GM21360 (cell line): Measurements from ENCODE around the gene HMX2.

Experiments
- ATAC-seq: cut with Tn5 transposase; IDR thresholded peaks from one replicate; pipeline ENCODE4 v1.9.1; 2021; ENCODE audit warnings: mild to moderate bottlenecking, moderate library complexity; ENCODE audit not compliant: unreplicated experiment

The HMX2 gene

DNA sequence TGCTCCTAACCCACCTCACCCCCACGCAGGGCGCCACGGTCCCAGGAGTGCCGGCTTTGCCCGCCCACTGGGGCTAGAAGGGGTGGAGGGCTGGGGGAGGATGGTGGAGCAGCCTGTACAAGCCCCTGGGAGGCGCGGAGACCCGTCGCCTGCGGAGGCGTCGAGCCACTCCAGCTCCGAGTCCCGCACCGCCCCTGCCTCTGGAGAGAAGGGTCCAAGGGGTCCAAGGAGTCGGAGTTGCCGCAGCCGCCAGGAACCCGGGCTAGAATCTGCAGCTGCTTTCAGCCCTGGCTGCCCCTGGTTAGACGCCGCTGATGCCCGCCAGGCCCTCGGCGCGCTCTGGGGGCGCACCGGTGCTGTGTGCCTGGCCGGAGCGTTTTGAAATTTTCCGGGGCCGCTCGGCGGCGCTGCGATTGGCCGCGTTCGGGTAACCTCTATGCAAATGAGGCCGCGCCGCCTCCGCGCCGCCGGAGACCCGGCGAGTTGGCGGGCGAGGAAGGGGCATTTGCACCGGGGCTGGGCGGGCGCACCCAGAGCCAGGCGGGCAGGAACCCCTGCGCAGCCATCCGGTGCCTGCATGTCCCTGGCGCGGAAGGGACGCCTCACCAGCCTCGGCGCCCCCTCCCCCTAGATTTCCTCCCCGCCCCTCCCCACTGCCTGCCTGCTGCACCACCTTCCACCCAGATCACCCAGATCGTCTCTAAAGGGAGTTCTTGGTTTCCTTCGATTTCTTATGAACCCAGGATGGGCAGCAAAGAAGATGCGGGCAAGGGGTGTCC is at the start of gene HMX2:
Gene HMX2, plus strand, starts transcription at position 502 of the 779 bp plus-strand sequence. Its CDS starts 243 bp downstream, at position 745.
- ATAC-seq = no peak

GRCh38 chr10:123100030-123100762 is 47.7 kb upstream of the HMX2 start:
- ATAC-seq = no peak

GRCh38 chr10:123101872-123102271 is 46.1 kb upstream of the HMX2 start:
- no peak for ATAC-seq

GRCh38 chr10:123102673-123103072 is 45.3 kb upstream of the HMX2 start:
- no peak for ATAC-seq

GRCh38 chr10:123103944-123104343 is 44.0 kb upstream of the HMX2 start:
- no peak for ATAC-seq

- ATAC-seq = no peak
Observed at GRCh38 chr10:123109466-123109865, 38.5 kb upstream of the HMX2 start.

- no peak for ATAC-seq
Observed at GRCh38 chr10:123117644-123118417, 30.1 kb upstream of the HMX2 start.

GRCh38 chr10:123119081-123119480 is 28.9 kb upstream of the HMX2 start:
- no peak for ATAC-seq

DNA sequence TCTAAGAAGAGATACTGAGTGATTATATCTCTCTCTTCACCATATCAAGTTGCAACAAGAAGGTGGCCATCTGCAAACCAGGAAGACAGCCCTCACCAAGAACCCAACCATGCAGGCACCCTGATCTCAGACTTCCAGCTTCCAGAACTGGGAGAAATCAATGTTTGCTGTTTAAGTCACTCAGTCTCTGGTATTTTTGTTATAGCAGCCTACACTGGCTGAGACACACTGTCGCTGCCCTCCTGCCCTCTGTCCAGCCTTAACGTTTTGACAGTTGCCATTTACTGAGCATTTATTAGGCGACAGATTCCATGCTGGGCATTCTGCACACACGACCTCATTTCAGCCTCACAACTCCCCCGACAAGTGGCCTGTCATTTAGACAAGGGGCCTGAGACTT is 21.7 kb upstream of the HMX2 start:
- ATAC-seq = no peak

DNA sequence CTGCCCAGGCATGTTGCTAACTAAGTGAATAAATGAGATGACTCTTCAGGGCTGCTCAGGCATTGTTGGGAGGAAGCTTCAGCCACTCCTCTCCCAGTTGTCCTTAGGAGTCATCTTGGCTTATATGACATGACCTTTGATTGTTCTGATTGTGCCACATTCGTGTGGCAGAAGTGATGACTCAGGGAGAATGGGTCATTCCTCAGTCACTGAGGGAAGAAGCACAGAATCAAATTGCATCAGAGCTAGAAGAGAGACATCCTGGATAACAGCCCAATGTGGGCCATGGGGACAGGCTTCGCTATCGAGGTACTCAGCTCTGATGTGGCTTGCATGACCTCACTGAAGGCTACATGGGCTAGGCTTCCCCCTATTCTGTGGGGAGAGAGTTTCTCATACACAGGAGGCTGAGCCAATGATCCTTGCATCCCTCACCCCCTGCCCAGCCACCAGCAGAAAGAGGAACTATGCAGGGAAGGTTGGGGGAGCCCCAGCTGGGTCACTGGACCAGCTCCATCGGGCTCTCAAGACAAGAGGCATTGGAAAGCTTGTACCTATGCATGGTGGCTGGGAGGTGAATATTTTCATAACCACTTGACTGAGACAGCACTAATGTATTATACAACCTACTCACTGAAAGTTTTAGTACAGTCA is 18.2 kb upstream of the HMX2 start:
- no peak for ATAC-seq

GRCh38 chr10:123132576-123133477 is 15.1 kb upstream of the HMX2 start:
- ATAC-seq = peak; percentile 60

DNA sequence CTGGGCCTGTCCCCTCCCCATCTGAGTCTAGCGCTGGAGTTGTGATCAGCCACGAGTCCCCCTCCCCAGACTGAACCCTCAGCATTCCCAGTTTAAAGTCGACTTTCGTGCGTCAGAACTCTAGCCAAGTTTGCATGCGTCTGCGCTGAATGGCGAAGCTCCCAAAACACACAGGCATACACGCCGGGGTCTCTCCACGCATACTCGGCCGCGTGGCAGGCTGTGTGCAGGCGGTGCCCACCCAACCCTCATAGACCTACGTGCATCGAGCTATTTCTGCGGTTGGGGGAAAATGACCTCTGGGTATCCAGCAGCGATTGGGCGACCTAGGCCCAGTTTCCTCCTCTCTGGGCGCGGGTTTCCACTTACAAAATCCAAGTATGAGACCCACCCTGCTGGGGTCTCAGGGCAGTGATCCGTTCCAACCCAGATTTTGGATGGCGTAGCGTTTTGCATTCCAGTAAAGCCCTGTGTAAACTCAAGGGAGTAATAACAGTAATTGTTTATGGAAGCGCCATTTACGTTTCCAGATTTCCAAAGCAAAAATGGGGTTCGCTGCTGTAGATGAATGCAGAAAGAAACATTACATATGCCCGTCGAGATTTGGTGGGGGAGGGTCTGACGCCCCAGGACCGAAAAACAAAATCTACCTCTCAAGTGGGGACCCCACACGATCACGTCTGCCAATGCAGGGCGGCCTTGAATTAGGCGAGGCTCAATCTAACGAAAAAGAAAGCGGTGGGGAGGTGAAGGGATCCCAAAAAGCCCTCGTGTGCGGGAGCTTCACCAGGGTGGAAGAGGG is 14.2 kb upstream of the HMX2 start:
- ATAC-seq = no peak

GRCh38 chr10:123134343-123134914 is 13.5 kb upstream of the HMX2 start:
- ATAC-seq = no peak

DNA sequence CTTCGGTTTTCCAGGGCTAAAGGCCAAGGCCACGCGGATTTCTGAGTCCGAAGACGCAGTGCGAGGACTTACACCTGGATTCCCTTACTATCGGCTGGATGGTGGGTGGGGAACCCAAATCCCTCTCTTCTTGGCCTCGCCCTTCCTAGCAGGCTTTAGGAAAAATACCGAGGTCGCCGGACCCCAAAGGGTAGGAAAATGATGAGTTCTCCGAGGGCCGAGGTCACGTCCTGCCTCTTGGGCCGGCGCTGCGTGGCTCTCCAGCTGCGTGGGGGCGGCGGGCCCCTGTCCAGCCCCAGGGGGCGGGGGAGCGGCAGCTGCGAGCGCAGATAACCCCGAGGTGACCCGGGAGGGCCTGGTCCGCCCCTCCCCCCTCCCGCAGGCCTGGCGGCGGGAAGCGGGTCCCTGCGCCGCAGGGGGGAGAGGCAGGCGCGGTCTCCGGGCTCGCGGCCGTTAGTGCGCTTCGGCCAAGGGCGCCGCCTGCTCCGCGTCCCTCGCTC is 13.0 kb upstream of the HMX2 start:
- no peak for ATAC-seq

DNA sequence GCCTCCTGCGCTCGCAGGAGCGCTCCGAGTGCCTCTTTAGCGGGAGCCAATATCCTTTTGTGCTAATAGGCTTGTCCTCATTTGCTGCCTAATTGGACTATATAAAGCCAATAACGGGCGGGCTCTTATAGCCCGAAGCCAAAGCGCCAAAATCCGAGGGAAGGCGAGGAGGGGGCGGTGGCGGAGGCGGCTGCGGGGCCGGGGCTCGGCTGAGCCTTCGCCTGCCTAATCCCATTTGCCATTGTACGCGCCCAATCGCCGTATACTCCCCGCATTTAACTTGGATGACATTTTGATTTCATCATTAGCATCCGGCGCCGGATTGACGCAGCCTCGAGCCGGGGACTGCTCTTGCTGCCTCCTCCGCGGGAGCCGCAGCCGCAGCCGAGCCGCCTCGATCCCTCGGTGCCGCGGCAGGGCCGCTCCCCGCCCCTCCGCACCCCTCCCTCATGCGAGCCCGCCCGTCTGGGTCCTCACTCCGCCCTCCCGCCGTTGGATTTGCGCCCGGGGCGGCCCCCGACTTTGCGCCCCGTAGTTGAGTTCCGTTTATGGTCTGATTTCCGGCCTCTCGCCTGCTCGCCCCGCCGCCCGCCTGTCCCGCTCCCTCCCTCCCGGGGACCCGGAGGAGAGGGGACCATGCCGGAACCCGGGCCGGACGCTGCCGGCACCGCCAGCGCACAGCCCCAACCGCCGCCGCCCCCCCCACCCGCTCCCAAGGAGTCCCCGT is 12.4 kb upstream of the HMX2 start, which contains the start of gene HMX3:
Gene HMX3, plus strand, starts transcription at position 556 of the 727 bp plus-strand sequence. Its CDS starts 81 bp downstream, at position 637.
- no peak for ATAC-seq

DNA sequence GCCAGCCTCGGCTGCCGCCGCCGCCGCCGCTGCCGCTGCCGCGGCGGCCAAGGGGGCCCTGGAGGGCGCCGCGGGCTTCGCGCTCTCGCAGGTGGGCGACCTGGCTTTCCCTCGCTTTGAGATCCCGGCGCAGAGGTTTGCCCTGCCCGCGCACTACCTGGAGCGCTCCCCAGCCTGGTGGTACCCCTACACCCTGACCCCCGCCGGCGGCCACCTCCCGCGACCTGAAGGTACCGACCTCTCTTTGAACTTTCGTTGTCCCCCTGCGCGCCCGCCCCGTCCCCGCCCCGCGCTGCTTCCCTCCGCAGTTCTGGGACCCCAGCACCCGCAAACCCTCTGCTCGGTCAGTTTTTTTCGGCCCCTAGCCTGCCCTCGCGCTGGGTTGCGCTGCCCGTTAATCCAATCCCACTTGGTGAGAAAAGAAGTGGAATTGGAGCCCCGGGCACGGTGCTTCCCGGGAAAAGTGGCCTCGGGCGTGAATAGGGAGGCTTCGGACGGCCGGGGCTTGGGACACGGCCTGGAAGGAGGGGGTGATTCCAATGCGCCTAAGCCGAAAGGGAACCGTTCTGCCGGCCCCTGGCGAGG is 11.6 kb upstream of the HMX2 start:
- no peak for ATAC-seq
